Measurements from ENCODE around the gene TESK2. TPM values are rescaled to one million over a fixed set of nuclear protein-coding genes. Genes with fewer than 3 reads are reported as not detected.

The TESK2 gene
- total and polyA plus RNA-seq, 2 of the 8 experiments (the other 6 are each of a cell fraction or from before 2014, with no cell fraction given) = 10.8 to 12.6 TPM

DNA sequence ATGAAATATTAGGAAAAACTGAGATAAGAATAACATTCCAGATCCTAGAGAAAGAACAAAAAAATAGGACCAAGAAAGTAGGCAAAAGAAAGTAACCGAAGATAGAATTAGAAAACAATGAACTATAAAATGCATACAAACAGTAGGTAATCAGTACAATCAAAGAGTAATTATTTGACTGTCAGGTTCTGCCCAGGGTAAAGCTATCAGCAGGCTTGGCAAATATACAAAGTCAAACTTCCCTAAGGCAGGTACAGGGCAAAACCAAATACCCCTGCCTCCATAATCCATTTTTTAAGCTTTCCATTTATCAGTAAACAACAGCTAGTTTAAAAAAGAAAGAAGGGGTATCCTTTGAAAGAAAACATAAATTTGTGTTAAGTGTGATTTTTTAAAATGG, 44.4 kb downstream of the TESK2 start:
- ChIA-PET POLR2A (ENCODE audit: partially characterized antibody) (interaction anchor here (1.1 to 1.6 kb wide), 2 partner anchors 22 to 120 kb away, joined by 5 read pairs; partner anchors contain the start of gene HPDL), CTCF (ENCODE audit: partially characterized antibody) (interaction anchor here (0.9 to 1.2 kb wide), 2 partner anchors 34 to 46 kb away, joined by 3 to 4 read pairs; no protein-coding TSS in a partner anchor)
- Histone ChIP-seq H3K23ac (ENCODE audit: insufficient read length) (no peak overlapping the region), H3K79me1 (ENCODE audit: low read depth, low read length) (no peaks in the 10 kb centered on the region; the same call in 1 of the 2 replicates), H2BK12ac (ENCODE audit: low read depth, low read length) (no peak overlapping the region), H3K4me3 (ENCODE audit: extremely low read depth in 1 of 4, insufficient read depth in 2 of 4, low read depth in 3 of 4, low read length in 4 of 4) (no peak overlapping the region), H2BK120ac (replicated peaks; ENCODE audit: low read depth, low read length) (no peak overlapping the region), H3K36me3 (ENCODE audit: control insufficient read depth in 2 of 4, insufficient read depth in 4 of 4, low read length in 3 of 4) (no peaks in the 10 kb centered on the region), H2BK15ac (ENCODE audit: low read length) (no peak overlapping the region), H3K56ac (replicated peaks; ENCODE audit: insufficient read length, low read depth, low read length) (no peak overlapping the region), H3K14ac (ENCODE audit: insufficient read length) (no peak overlapping the region), H3K27ac (ENCODE audit: low read depth, low read length) (no peak overlapping the region), H2AFZ (ENCODE audit: low read length) (no peak overlapping the region), H3K4ac (replicated peaks; ENCODE audit: insufficient read length, low read depth, low read length) (no peak overlapping the region), H3K4me2 (ENCODE audit: insufficient read depth in 1 of 2, low read depth in 2 of 2, low read length in 2 of 2) (no peak overlapping the region), H4K91ac (replicated peaks; ENCODE audit: insufficient read length, low read length) (no peak overlapping the region), H3K4me1 (replicated peaks in 1 of 4; ENCODE audit: control insufficient read depth in 3 of 4, insufficient read depth in 4 of 4, low read length in 3 of 4) (peaks cover 0 to 3% (median 0%) of the 10 kb centered on the region in 4 experiments; a peak in 1 of 7 replicates), H4K20me1 (replicated peaks in 1 of 2; ENCODE audit: control insufficient read depth in 1 of 2, insufficient read depth in 2 of 2, low read length in 2 of 2) (no peaks in the 10 kb centered on the region), H3K79me2 (ENCODE audit: control insufficient read depth in 1 of 2, insufficient read depth in 2 of 2, low read length in 2 of 2) (no peaks in the 10 kb centered on the region), H3K9me3 (ENCODE audit: insufficient read depth in 2 of 2, low read depth in 1 of 2, low read length in 1 of 2) (no peaks in the 10 kb centered on the region), H3K27me3 (replicated peaks in 1 of 4; ENCODE audit: control insufficient read depth in 3 of 4, extremely low read depth in 1 of 4, insufficient read depth in 3 of 4, low read length in 3 of 4) (no peaks in the 10 kb centered on the region), H4K8ac (ENCODE audit: extremely low read depth, insufficient read depth, low read length) (no peak overlapping the region), H2BK5ac (ENCODE audit: low read depth, low read length) (no peak overlapping the region), H2AK5ac (ENCODE audit: low read depth, low read length) (no peak overlapping the region), H3K18ac (ENCODE audit: extremely low read depth, low read length) (no peak overlapping the region), H4K5ac (ENCODE audit: insufficient read length, low read depth, low read length) (no peak overlapping the region), H3K23me2 (ENCODE audit: low read depth, low read length) (no peaks in the 10 kb centered on the region), H2BK20ac (ENCODE audit: low read length) (no peak overlapping the region), H3K9ac (replicated peaks in 1 of 4; ENCODE audit: extremely low read depth in 1 of 4, low read depth in 3 of 4, low read length in 3 of 4) (no peak overlapping the region)
- DNase-seq (ENCODE audit: low read depth in 1 of 2, low spot score in 2 of 2) (no peak), FAIRE-seq (no peak)
- 91% methylated on average over 1 of the region's 1 CpG; no CpG with 5 or more reads in 1 of the 2 experiments for whole genome bisulfite sequencing, 2 experiments (ENCODE audit: extremely low coverage in 1 of 2, insufficient coverage in 1 of 2, insufficient read length in 1 of 2, insufficient replicate concordance in 2 of 2, low coverage in 1 of 2, low lambda C conversion rate in 2 of 2, missing lambda C conversion rate in 1 of 2)
- TF ChIP-seq SRF (IDR thresholded peaks at IDR 0.05; ENCODE audit: low read depth, low read length) (no peak), TAF1 (IDR thresholded peaks at IDR 0.05; ENCODE audit: low read depth, low read length) (no peak), BACH1 (IDR thresholded peaks at IDR 0.05; ENCODE audit: low read length) (no peak), RAD21 (IDR thresholded peaks at IDR 0.05 in 1 of 2, conservative IDR thresholded peaks at IDR 0.05 in 1 of 2; ENCODE audit: low read depth in 2 of 2, low read length in 2 of 2) (no peak), ZNF274 (IDR thresholded peaks at IDR 0.05; ENCODE audit: borderline replicate concordance, extremely low read depth, low read length) (no peak), CBX5 (IDR thresholded peaks at IDR 0.05; ENCODE audit: low read depth, low read length) (no peak), BCL11A (IDR thresholded peaks at IDR 0.05; ENCODE audit: low read depth in 2 of 2, low read length in 2 of 2) (no peak), GTF2F1 (IDR thresholded peaks at IDR 0.05; ENCODE audit: borderline replicate concordance, low read depth, low read length) (no peak), KDM4A (IDR thresholded peaks at IDR 0.05; ENCODE audit: low read depth, low read length, severe bottlenecking) (no peak), CTCF (IDR thresholded peaks at IDR 0.05; ENCODE audit: control extremely low read depth in 1 of 3, insufficient read depth in 1 of 3, low read depth in 1 of 3, low read length in 3 of 3) (no peak)
